HepG2 (cell line): ENCODE measurements around the gene TGM2. TPM values are rescaled to one million over a fixed set of nuclear protein-coding genes. Genes with fewer than 3 reads are reported as not detected.

Source experiments
- ATAC-seq: fragments of 200-7000 bp; cut with Tn5 transposase; 3 replicates; pipeline ENCODE4 v1.9.1; 2020; ENCODE audit warnings: mild to moderate bottlenecking, moderate library complexity
- BruUV-seq: library from RNA; stranded (reverse); fragments of 400-500 nt; replicated peaks from 2 replicates; lab custom pipeline; 2021; lab: Mats Ljungman, UMichigan
- CTCF ChIA-PET: fragments of 300-600 bp; formaldehyde crosslinking; extraction: SDS; loops from one replicate; lab custom pipeline; 2021; ENCODE audit warnings: low total read pairs, inconsistent platforms, low intra/inter-chr PET ratio; lab: Yijun Ruan, JAX
- POLR2A ChIA-PET: fragments of 350-600 bp; sonication (Branson Sonifier 250); formaldehyde crosslinking; loops from one replicate; lab custom pipeline; 2020; ENCODE audit warnings: antibody characterized with exemption, inconsistent platforms; lab: Yijun Ruan, JAX
- DNase-seq: peaks from one replicate; pipeline ENCODE4 v3.0.0-alpha.2; 2015; ENCODE audit warnings: low spot score
- FAIRE-seq: peaks from 3 replicates; lab custom pipeline; 2011; peaks lifted over from hg19 to GRCh38; lab: Jason Lieb, UNC
- H2AFZ ChIP-seq: one replicate; pipeline ENCODE4 v1.6.1; 2011; ENCODE audit warnings: low read length, inconsistent platforms
- H3K27ac ChIP-seq: fragments of 300-600 bp; 3 replicates; pipeline ENCODE4 v1.8.0; 2011; ENCODE audit warnings: mixed run types, mild to moderate bottlenecking, mixed read lengths, low read length, inconsistent platforms; ENCODE audit not compliant: insufficient read depth; ENCODE audit errors: extremely low read length
- H3K27me3 ChIP-seq, 2 experiments: fragments of 200-600 bp in 1 of 2; 2 replicates in 1 of 2; 3 replicates in 1 of 2; pipeline versions ENCODE4 v1.6.0 to v1.8.0; 2011; ENCODE audit warnings: low read length in 2 of 2, mild to moderate bottlenecking in 2 of 2, moderate library complexity in 2 of 2, inconsistent platforms in 1 of 2; ENCODE audit not compliant: insufficient read depth in 2 of 2, control insufficient read depth in 1 of 2
- H3K36me3 ChIP-seq, 2 experiments: fragments of 200-600 bp in 1 of 2; replicated peaks in 1 of 2; 2 replicates in 1 of 2; 3 replicates in 1 of 2; pipeline versions ENCODE4 v1.5.1 to v1.8.0; 2011; ENCODE audit warnings: low read length in 2 of 2, inconsistent platforms in 1 of 2; ENCODE audit not compliant: insufficient read depth in 2 of 2, control insufficient read depth in 1 of 2
- H3K4me1 ChIP-seq: 2 replicates; pipeline ENCODE4 v1.5.1; 2012; ENCODE audit warnings: low read length, inconsistent platforms; ENCODE audit not compliant: insufficient read depth
- H3K4me2 ChIP-seq: 2 replicates; pipeline ENCODE4 v1.6.0; 2011; ENCODE audit warnings: low read depth, low read length, inconsistent platforms
- H3K4me3 ChIP-seq, 3 experiments: fragments of 200-600 bp in 1 of 3; sonication (generic), shearing (Covaris generic) in 1 of 3; replicated peaks in 1 of 3; 2 replicates each; pipeline ENCODE4 v1.5.1; 2011 to 2016; ENCODE audit warnings: low read length in 3 of 3, inconsistent platforms in 2 of 3, low read depth in 2 of 3, mild to moderate bottlenecking in 2 of 3, control low read depth in 1 of 3, mixed read lengths in 1 of 3; ENCODE audit not compliant: insufficient read depth in 1 of 3
- H3K79me2 ChIP-seq: one replicate; pipeline ENCODE4 v1.6.1; 2011; ENCODE audit warnings: low read length, inconsistent platforms; ENCODE audit not compliant: insufficient read depth
- H3K9ac ChIP-seq: 2 replicates; pipeline ENCODE4 v1.6.0; 2011; ENCODE audit warnings: mild to moderate bottlenecking, low read depth, low read length, inconsistent platforms; ENCODE audit not compliant: insufficient read depth
- H3K9me3 ChIP-seq: 2 replicates; pipeline ENCODE4 v1.5.1; 2012; ENCODE audit warnings: mild to moderate bottlenecking, low read length
- H4K20me1 ChIP-seq: 2 replicates; pipeline ENCODE4 v1.6.0; 2011; ENCODE audit warnings: inconsistent platforms, mild to moderate bottlenecking, low read length, moderate library complexity; ENCODE audit not compliant: insufficient read depth
- CREBL2 ChIP-seq: sonication (generic); formaldehyde crosslinking; IDR thresholded peaks from 2 replicates; pipeline ENCODE4 v1.8.1; 2023; ENCODE audit warnings: missing genetic modification reagents, mild to moderate bottlenecking, borderline replicate concordance
- FOXM1 ChIP-seq: sonication (generic); formaldehyde crosslinking; IDR thresholded peaks from 2 replicates; pipeline ENCODE4 v1.5.0; 2020; ENCODE audit warnings: missing genetic modification reagents
- NFYC ChIP-seq: IDR thresholded peaks from 2 replicates; pipeline ENCODE4 v1.6.1; 2016; ENCODE audit warnings: missing genetic modification reagents, missing compliant biosample characterization
- RBAK ChIP-seq: sonication (generic); formaldehyde crosslinking; IDR thresholded peaks from 2 replicates; pipeline ENCODE4 v1.5.1; 2020; ENCODE audit warnings: mild to moderate bottlenecking, missing genetic modification reagents
- SMAD1 ChIP-seq: sonication (generic); formaldehyde crosslinking; IDR thresholded peaks from 2 replicates; pipeline ENCODE4 v1.4.0; 2020; ENCODE audit warnings: missing genetic modification reagents, low read depth, mild to moderate bottlenecking, borderline replicate concordance
- ZBTB3 ChIP-seq: sonication (generic); formaldehyde crosslinking; IDR thresholded peaks from 2 replicates; pipeline ENCODE4 v1.4.0; 2020; ENCODE audit warnings: low read depth, mild to moderate bottlenecking, moderate library complexity, missing genetic modification reagents, borderline replicate concordance
- ZNF235 ChIP-seq: sonication (generic); formaldehyde crosslinking; IDR thresholded peaks from 2 replicates; pipeline ENCODE4 v1.8.1; 2023; ENCODE audit warnings: mild to moderate bottlenecking, missing genetic modification reagents, borderline replicate concordance
- ZNF446 ChIP-seq: sonication (generic); formaldehyde crosslinking; IDR thresholded peaks from 2 replicates; pipeline ENCODE4 v1.5.0; 2020; ENCODE audit warnings: mild to moderate bottlenecking, missing genetic modification reagents
- ZNF768 ChIP-seq: sonication (generic); formaldehyde crosslinking; IDR thresholded peaks from 2 replicates; pipeline ENCODE4 v1.4.0; 2020; ENCODE audit warnings: missing genetic modification reagents
- WGBS: methylation state at CpG from one replicate; pipeline ENCODE4 v1.1.6; 2017; ENCODE audit warnings: low lambda C conversion rate; 5-methylcytosine and 5-hydroxymethylcytosine counted together
- in situ Hi-C: cut with HindIII; loops from 2 replicates; pipeline ENCODE4 v1.10.0; 2017; ENCODE audit warnings: low pct_unique_long_range_greater_than_20kb; ENCODE audit not compliant: extremely low pct_ligation_motif_present
- intact Hi-C: fragments of 100-400 bp; cut with micrococcal nuclease; formaldehyde crosslinking; loops from one replicate; pipeline ENCODE4 v1.10.0; 2022; ENCODE audit not compliant: unreplicated experiment
- polyA plus RNA-seq, 8 experiments: library from polyadenylated mRNA; depleted of rRNA in 3 of 8; stranded (reverse) in 7 of 8; unstranded in 1 of 8; fragments of >200 nt; fragmentation: Illumina TruSeq in 4 of 8; extraction: Trizol in 4 of 8; gene quantifications; 2 replicates each; pipeline versions ENCODE4 v1.2.1 to v1.2.3, GENCODE V29; 2011 to 2016; ENCODE audit warnings: low read depth in 4 of 8, missing spikeins in 1 of 8, mixed read lengths in 1 of 8; ENCODE audit not compliant: insufficient read depth in 1 of 8
- total RNA-seq, 5 experiments: library from RNA; depleted of rRNA; stranded (reverse); fragments of >200 nt; fragmentation: Illumina TruSeq; extraction: Trizol; gene quantifications; 2 replicates each; pipeline ENCODE4 v1.2.3, GENCODE V29; 2016; ENCODE audit warnings: low read depth in 1 of 5
- TF ChIP-seq, protein P1 (sequence below): sonication (generic); formaldehyde crosslinking; IDR thresholded peaks from 2 replicates; pipeline ENCODE4 v1.8.0; 2022; ENCODE audit warnings: mild to moderate bottlenecking, missing genetic modification reagents
- TF ChIP-seq, protein P2 (sequence below): sonication (generic); formaldehyde crosslinking; IDR thresholded peaks from 2 replicates; pipeline ENCODE4 v1.4.0; 2020; ENCODE audit warnings: mild to moderate bottlenecking, missing genetic modification reagents
- TF ChIP-seq, protein P3 (sequence below): sonication (generic); formaldehyde crosslinking; IDR thresholded peaks from 2 replicates; pipeline ENCODE4 v1.4.0; 2020; ENCODE audit warnings: missing genetic modification reagents
- TF ChIP-seq, protein P4 (sequence below): sonication (generic); formaldehyde crosslinking; IDR thresholded peaks from 2 replicates; pipeline ENCODE4 v1.4.0; 2020; ENCODE audit warnings: missing genetic modification reagents, borderline replicate concordance

The TGM2 gene
- total and polyA plus RNA-seq, 2 of the 13 experiments (the other 11 are each of a cell fraction or from before 2014, with no cell fraction given) = 4.2 to 46.4 TPM

DNA sequence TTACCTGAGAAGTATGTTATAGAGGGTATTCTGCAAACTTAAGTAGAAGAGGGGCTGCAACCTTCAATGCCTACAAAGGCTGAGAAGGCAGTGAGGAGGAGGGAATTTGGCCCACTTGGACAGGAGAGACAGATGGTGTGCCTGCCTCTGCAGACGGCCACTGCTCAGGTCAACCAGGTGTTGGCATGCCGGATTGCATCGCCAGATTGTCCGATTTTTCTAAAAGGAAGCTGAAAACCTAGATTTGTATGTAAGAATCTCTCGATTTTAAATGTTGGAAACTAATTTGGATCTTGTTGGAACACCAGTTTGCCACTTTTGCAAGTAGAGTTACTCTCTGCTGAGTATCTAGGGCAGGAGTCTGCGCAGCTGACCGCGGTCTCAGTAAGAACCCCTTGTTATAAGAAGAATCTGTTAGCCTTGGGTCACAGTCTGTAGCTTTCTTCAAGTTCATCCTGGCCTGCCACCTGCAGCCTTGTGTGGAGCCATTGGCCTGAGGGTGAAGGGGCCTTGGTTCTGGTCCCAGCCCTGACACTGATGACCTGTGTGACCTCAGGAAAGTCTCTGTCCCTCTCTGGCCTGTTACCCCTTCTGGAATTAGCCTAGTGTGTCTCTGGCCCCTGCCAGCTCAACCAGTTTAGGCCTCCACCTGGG lies 54.4 kb downstream of the TGM2 start:
- Histone ChIP-seq H3K4me3 (no peak overlapping the region; a peak in 1 of 6 replicates), H3K27ac (no peak overlapping the region), H2AFZ (no peak overlapping the region), H3K9ac (no peak overlapping the region), H3K79me2 (no peaks in the 10 kb centered on the region), H3K9me3 (no peaks in the 10 kb centered on the region), H3K4me2 (peak overlapping the region; percentile 37), H3K36me3 (no peaks in the 10 kb centered on the region), H4K20me1 (no peaks in the 10 kb centered on the region), H3K4me1 (peaks cover 60% of the 10 kb centered on the region), H3K27me3 (no peaks in the 10 kb centered on the region)
- intact Hi-C loops (loop anchor here (2.0 kb wide), 3 partner anchors 14 to 110 kb away; no protein-coding TSS in a partner anchor), in situ Hi-C loops (no loop called here)
- CTCF ChIA-PET = interaction anchor here (1.0 to 1.2 kb wide), 2 partner anchors 38 to 55 kb away, joined by 3 read pairs; no protein-coding TSS in a partner anchor
- POLR2A ChIA-PET = interaction anchor here (1.3 to 2.8 kb wide), 10 partner anchors 9 to 53 kb away, joined by 3 to 44 read pairs (median 7); no protein-coding TSS in a partner anchor
- ATAC-seq (no peak), DNase-seq (no peak), FAIRE-seq (peak; percentile 42)
- BruUV-seq = no TSS peak
- 68% methylated on average over 8 of the region's 8 CpGs for WGBS
- TF ChIP-seq, protein P1, sequence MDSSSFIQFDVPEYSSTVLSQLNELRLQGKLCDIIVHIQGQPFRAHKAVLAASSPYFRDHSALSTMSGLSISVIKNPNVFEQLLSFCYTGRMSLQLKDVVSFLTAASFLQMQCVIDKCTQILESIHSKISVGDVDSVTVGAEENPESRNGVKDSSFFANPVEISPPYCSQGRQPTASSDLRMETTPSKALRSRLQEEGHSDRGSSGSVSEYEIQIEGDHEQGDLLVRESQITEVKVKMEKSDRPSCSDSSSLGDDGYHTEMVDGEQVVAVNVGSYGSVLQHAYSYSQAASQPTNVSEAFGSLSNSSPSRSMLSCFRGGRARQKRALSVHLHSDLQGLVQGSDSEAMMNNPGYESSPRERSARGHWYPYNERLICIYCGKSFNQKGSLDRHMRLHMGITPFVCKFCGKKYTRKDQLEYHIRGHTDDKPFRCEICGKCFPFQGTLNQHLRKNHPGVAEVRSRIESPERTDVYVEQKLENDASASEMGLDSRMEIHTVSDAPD (CRISPR knock-in tag) = no peak
- TF ChIP-seq RBAK (no peak), CREBL2 (CRISPR knock-in tag) (no peak), FOXM1 (no peak), SMAD1 (CRISPR knock-in tag) (no peak), ZNF768 (CRISPR knock-in tag) (peak; percentile 94), ZNF446 (CRISPR knock-in tag) (no peak), NFYC (CRISPR knock-in tag) (no peak), ZBTB3 (no peak), ZNF235 (CRISPR knock-in tag) (no peak)
- TF ChIP-seq, protein P2, sequence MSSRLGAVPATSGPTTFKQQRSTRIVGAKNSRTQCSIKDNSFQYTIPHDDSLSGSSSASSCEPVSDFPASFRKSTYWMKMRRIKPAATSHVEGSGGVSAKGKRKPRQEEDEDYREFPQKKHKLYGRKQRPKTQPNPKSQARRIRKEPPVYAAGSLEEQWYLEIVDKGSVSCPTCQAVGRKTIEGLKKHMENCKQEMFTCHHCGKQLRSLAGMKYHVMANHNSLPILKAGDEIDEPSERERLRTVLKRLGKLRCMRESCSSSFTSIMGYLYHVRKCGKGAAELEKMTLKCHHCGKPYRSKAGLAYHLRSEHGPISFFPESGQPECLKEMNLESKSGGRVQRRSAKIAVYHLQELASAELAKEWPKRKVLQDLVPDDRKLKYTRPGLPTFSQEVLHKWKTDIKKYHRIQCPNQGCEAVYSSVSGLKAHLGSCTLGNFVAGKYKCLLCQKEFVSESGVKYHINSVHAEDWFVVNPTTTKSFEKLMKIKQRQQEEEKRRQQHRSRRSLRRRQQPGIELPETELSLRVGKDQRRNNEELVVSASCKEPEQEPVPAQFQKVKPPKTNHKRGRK (CRISPR knock-in tag) = peak; percentile 44; the same call in 1 of the 2 replicates
- TF ChIP-seq, protein P3, sequence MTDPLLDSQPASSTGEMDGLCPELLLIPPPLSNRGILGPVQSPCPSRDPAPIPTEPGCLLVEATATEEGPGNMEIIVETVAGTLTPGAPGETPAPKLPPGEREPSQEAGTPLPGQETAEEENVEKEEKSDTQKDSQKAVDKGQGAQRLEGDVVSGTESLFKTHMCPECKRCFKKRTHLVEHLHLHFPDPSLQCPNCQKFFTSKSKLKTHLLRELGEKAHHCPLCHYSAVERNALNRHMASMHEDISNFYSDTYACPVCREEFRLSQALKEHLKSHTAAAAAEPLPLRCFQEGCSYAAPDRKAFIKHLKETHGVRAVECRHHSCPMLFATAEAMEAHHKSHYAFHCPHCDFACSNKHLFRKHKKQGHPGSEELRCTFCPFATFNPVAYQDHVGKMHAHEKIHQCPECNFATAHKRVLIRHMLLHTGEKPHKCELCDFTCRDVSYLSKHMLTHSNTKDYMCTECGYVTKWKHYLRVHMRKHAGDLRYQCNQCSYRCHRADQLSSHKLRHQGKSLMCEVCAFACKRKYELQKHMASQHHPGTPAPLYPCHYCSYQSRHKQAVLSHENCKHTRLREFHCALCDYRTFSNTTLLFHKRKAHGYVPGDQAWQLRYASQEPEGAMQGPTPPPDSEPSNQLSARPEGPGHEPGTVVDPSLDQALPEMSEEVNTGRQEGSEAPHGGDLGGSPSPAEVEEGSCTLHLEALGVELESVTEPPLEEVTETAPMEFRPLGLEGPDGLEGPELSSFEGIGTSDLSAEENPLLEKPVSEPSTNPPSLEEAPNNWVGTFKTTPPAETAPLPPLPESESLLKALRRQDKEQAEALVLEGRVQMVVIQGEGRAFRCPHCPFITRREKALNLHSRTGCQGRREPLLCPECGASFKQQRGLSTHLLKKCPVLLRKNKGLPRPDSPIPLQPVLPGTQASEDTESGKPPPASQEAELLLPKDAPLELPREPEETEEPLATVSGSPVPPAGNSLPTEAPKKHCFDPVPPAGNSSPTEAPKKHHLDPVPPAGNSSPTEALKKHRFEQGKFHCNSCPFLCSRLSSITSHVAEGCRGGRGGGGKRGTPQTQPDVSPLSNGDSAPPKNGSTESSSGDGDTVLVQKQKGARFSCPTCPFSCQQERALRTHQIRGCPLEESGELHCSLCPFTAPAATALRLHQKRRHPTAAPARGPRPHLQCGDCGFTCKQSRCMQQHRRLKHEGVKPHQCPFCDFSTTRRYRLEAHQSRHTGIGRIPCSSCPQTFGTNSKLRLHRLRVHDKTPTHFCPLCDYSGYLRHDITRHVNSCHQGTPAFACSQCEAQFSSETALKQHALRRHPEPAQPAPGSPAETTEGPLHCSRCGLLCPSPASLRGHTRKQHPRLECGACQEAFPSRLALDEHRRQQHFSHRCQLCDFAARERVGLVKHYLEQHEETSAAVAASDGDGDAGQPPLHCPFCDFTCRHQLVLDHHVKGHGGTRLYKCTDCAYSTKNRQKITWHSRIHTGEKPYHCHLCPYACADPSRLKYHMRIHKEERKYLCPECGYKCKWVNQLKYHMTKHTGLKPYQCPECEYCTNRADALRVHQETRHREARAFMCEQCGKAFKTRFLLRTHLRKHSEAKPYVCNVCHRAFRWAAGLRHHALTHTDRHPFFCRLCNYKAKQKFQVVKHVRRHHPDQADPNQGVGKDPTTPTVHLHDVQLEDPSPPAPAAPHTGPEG (CRISPR knock-in tag) = no peak
- TF ChIP-seq, protein P4, sequence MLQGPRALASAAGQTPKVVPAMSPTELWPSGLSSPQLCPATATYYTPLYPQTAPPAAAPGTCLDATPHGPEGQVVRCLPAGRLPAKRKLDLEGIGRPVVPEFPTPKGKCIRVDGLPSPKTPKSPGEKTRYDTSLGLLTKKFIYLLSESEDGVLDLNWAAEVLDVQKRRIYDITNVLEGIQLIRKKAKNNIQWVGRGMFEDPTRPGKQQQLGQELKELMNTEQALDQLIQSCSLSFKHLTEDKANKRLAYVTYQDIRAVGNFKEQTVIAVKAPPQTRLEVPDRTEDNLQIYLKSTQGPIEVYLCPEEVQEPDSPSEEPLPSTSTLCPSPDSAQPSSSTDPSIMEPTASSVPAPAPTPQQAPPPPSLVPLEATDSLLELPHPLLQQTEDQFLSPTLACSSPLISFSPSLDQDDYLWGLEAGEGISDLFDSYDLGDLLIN (CRISPR knock-in tag) = no peak
